NCI-H524 (cell line): ENCODE measurements around the gene MAD1L1.

Source experiments
- DNase-seq, 2 experiments: peaks; one replicate each; lab custom pipeline; 2025; lab: John Stamatoyannopoulos, UW

Gene MAD1L1

GRCh38 chr7:2104107-2104710 lies 128.5 kb downstream of the MAD1L1 start:
- no peak for DNase-seq

GRCh38 chr7:2103071-2103898 lies 129.5 kb downstream of the MAD1L1 start:
- no peak for DNase-seq

- no peak for DNase-seq
These were observed 130.4 kb downstream of the MAD1L1 start for GRCh38 chr7:2102375-2102723.

GRCh38 chr7:2101630-2102374 lies 130.9 kb downstream of the MAD1L1 start:
- DNase-seq, result no peak

GRCh38 chr7:2100278-2101208 lies 132.2 kb downstream of the MAD1L1 start:
- DNase-seq, result no peak

- DNase-seq, result no peak
These were observed 133.4 kb downstream of the MAD1L1 start for GRCh38 chr7:2099048-2099957.

- DNase-seq, result no peak
These were observed 134.2 kb downstream of the MAD1L1 start for GRCh38 chr7:2098496-2098895.

GRCh38 chr7:2098056-2098455 lies 134.7 kb downstream of the MAD1L1 start:
- DNase-seq, result no peak

GRCh38 chr7:2097492-2097891 lies 135.3 kb downstream of the MAD1L1 start:
- DNase-seq, result no peak

- DNase-seq, result no peak
These were observed 135.9 kb downstream of the MAD1L1 start for GRCh38 chr7:2096692-2097387.

GRCh38 chr7:2095436-2095835 lies 137.3 kb downstream of the MAD1L1 start:
- no peak for DNase-seq

GRCh38 chr7:2094454-2095045 lies 138.2 kb downstream of the MAD1L1 start:
- no peak for DNase-seq

- DNase-seq, result no peak
These were observed 138.9 kb downstream of the MAD1L1 start for GRCh38 chr7:2093843-2094220.

GRCh38 chr7:2093215-2093842 lies 139.4 kb downstream of the MAD1L1 start:
- DNase-seq, result no peak

GRCh38 chr7:2092279-2092678 lies 140.5 kb downstream of the MAD1L1 start:
- DNase-seq, result no peak

- no peak for DNase-seq
These were observed 141.9 kb downstream of the MAD1L1 start for GRCh38 chr7:2090526-2091520.

GRCh38 chr7:2088801-2089200 lies 143.9 kb downstream of the MAD1L1 start:
- DNase-seq, result no peak

- no peak for DNase-seq
These were observed 145.0 kb downstream of the MAD1L1 start for GRCh38 chr7:2087744-2088143.
